HTR-8/SVneo (cell line): ENCODE results near the gene HOXC4.
"Not testable (repeated sequence)": the region's sequence is repeated elsewhere in the genome, so short reads cannot be mapped to it uniquely, and the experiment has no call there.

Source experiments
- DNase-seq: peaks from one replicate; pipeline ENCODE4 v3.0.0; 2011; ENCODE audit warnings: low spot score, mixed read lengths; ENCODE audit not compliant: insufficient read length
- FAIRE-seq: peaks from 2 replicates; lab custom pipeline; 2011; peaks lifted over from hg19 to GRCh38; lab: Jason Lieb, UNC

Gene HOXC4

GRCh38 chr12:54038871-54039414, 14.7 kb upstream of the HOXC4 start:
- DNase-seq (no peak), FAIRE-seq (no peak)

DNA sequence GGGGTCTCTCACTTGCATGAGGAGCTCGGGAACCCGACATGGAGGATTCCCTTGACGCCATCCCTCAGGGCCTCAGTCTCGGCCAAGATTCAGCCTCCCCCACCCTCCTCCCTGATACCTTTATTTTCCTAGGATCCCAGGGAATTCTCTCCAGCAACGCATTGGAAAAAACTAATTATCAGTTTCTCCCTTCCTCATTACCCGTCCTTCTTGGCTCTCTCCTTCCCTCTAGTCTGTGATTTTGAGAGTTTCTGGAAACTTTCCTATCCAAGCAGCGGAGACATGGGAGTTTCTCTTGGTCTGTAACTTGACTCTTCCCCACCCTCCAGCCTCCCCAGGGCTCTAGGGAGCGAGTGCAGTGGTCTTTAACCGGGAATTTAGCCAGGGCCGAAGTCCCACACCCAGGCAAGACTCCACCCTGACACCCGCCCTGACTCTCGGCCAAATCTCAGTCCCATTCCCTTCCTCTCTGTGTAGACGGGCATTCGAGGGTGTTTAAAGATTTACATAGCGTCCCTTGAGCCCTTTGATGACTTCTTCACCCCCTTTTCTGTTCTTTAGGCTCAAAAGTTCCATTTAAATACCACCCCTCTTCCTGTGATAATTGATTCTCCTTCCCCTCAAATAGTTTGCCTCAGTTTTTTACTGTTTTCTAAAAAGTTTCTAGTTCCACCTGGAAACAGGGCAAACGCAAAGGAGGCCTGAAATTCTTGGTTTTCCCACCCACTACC, 14.1 kb upstream of the HOXC4 start:
- no peak for FAIRE-seq

DNA sequence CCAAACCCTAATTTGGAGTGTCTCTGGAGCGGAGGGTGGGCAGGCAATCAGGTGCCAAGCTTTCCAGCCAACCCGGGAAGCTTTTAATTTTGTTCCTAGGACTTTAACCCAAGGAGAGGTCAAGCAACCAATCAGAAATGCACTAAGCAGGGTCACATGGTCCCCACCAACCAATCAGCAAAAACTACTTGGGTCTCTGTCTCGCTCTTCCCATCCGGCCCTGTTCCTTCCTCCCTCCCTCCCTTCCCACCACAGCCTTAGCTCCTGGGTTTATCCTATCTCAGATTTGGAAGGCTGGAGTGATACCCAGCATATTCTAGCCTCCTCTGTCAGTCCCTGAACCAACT, 13.5 kb upstream of the HOXC4 start:
- DNase-seq (no peak), FAIRE-seq (no peak)

More for the DNA sequence above, 14.1 kb upstream of the HOXC4 start:
- no peak for DNase-seq

- DNase-seq = no peak
- no peak for FAIRE-seq
Observed at GRCh38 chr12:54040648-54041047, 13.0 kb upstream of the HOXC4 start.

DNA sequence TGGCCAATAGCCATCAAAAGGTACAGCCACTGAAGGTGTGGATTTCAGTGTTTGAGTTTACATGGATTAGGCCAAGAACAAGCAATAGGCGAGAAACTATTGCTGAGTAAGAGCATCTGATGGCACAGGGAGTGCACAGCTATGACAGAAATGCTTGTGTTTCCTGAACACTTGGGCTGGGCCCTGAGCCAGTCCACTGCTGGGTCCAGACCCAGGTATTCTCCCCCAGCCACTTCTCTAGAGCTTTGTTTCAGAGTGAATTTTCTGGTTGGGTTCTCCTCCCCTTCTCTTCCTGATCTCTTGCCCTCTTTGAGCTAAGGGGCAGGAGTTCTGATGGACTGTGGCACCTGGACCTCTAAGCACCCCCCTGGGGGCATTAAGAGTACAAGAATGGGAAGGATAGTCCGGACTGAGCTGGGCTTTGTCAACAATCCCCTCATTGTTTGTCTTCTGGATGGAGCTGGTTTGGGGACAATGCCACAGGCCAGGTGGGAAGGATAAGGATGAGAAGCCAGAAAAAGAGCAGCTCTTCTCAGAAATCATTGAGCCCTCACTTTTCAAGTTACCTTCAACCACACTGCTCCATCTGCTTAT, 12.4 kb upstream of the HOXC4 start:
- FAIRE-seq = no peak
- no peak for DNase-seq

GRCh38 chr12:54042033-54042432, 11.6 kb upstream of the HOXC4 start:
- FAIRE-seq, DNase-seq: not testable (repeated sequence)

DNA sequence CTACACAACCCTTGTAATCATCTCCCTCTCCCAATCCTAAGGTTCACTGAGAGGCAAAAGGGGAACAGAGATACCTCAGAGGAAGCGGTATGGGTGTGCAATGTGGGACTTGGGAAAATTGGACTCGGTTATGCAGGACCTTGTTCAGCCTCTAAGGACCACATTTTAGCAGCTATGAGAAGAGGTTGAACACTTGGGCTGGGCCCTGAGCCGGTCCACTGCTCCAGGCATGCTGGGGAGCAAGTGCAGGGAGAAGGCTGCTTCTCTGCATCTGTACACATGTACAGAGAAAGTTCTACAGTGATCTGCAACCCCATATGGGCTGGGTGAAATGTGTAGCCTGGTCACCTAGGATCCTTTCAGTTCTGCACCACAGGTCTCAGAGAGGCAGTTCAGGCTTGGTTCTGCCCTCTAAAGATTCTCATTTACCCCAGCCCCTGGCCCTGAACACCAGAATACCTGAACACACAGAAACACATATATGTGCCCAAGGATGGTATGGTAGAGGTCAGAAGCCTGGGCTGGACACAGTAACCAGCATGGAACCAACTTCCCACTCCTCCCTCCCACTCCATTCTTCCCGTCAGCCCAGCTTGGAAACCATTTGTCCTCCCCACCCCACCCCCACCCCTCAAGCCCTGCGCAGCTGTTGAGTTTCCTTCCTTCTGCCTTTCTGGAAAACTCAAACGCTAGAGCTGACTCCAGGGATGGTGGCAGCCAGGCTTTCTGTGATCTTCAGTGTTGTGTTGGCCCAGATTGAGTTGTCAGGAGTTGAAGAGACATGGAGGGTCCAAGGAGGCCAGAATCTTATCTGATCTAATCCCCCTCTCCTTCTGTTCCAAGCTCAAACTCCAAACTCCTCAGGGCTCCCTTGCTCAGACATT, 10.4 kb upstream of the HOXC4 start:
- DNase-seq (no peak), FAIRE-seq (no peak)

DNA sequence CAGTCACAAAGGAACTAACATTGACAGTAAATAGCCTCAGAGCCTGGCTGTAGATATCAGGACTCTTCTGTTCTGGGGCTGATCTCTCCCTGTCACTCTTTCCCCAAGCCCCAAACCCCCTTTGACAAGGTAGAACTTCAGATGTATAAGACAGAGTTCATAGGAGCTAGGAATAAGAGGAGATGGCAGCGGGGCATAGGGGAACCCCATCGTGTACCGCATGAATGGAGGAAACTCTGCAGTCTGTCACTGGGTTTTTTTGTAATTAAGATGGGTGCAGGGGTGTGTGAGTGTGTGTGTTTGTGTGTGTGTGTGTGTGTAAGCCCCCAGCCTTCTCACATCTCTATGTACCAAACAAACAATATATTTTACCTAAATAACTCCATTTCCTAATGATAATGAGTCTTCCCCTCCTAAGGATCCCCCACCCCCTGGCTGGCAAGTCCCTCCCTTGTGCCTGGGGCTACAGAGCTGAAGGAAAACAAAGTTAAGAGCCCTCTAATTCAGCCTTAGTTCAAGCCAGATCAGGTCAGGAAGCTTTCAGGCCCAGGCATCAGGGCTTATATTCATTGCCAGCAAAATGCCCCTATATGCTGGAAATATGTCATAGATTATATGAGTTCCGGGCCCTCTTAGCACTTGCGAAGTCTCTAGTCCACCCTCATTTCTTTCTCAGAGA, 9.1 kb upstream of the HOXC4 start:
- no peak for DNase-seq
- no peak for FAIRE-seq

- DNase-seq = no peak
- no peak for FAIRE-seq
Observed at GRCh38 chr12:54045401-54045800, 8.2 kb upstream of the HOXC4 start.

- FAIRE-seq (no peak), DNase-seq (no peak)
Observed at GRCh38 chr12:54045868-54046521, 7.6 kb upstream of the HOXC4 start.

GRCh38 chr12:54046809-54047159, 6.9 kb upstream of the HOXC4 start:
- FAIRE-seq (no peak), DNase-seq (no peak)

DNA sequence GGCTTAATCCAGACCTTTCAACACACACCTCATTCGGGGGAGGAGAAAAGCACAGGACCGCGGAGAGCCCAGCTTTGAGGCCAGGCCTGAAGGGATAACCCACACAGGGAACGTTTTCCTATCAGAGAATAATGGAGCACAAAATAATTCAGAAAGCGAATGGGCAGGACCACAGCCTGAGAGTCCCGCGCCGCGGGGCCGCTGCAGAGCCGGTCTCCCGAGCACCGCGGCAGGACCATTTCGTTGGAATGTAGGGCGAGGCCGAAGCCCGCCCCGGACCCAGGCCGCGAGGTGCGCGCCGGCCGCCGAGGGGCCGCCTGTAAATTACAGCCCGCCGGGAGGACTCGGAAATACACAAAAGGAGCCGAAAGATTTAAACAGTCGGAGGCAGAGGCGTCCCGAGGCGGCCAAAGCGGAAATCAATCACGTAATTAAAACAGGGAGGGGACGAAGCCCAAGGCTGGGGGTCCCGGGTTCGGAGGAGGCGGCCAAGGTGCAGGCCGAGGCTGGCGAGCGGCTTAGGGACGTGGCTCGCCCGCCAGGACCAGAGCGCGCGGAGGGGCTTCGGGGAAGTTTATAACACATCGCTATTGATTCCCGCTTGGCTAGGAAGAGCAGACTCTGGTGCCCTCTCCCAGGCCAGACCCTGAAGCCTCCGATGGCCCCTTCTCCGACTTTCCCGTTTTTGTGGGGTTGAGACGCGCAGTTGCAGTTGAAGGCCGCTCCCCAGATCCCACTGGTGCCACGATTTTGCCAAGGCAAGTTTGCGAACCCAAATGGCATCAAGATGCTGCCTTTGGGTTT, 6.3 kb upstream of the HOXC4 start:
- FAIRE-seq (no peak), DNase-seq (no peak)

DNA sequence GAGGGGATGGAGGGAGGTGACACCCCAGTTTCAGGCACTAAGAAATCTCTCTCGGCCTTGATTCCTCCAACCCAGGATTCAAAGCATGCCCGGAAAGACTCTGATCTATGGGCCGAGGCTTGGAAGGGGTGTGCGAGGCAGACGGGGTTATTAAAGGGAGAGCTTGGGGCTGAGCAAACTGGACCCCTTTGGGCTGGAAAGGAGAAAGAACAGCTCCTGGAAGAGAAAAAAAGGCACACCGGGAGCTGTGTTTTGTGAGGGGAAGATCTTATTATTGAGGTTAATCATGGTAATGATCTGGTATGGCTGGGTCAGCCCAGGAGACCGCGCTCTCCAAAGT, 5.7 kb upstream of the HOXC4 start:
- FAIRE-seq = no peak
- DNase-seq = no peak

GRCh38 chr12:54048406-54049093, 5.1 kb upstream of the HOXC4 start:
- FAIRE-seq = no peak
- no peak for DNase-seq

DNA sequence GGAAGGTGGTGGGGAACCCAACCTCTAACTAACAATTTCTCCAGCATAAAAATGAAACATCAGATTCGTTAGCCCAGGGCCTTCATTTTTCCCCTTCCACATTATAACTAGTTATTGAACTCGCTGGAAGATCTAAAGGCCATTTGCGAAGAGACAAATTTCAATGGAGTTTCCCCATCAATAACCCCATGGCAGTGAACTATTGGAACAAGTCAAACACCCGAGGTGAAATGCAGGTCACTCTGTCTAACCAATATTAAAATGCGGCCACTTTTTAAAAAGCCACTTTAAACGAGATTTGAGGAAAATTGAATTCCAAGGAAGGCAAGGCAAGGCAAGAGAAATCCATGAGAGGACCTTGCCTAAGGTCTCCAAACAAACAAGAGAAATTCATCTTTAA, 4.5 kb upstream of the HOXC4 start:
- FAIRE-seq = no peak
- no peak for DNase-seq

DNA sequence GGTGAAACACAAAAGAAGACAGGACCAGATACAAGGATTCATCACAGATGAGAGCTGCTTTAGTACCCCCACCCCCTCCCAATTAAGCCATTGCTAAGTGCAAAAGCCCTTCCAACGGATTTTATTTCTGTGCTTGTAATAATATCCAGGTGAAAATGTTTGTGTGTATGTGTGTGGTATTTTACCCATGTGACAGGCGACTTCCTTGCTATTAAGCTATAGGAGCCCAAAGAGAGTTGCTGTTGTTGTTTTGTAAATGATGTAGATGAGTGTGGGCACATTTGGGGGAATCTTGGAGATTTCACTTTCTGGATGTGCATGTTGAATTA, 3.2 kb upstream of the HOXC4 start:
- FAIRE-seq (no peak), DNase-seq (no peak)

GRCh38 chr12:54051026-54051842, 2.4 kb upstream of the HOXC4 start:
- FAIRE-seq (no peak), DNase-seq (no peak)

- DNase-seq = no peak
- FAIRE-seq = no peak
Observed at GRCh38 chr12:54051874-54052437, 1.7 kb upstream of the HOXC4 start.
